Liver (tissue), 9 donors: Measurements from ENCODE around the gene ARMC5. TPM values are rescaled to one million over a fixed set of nuclear protein-coding genes. Genes with fewer than 3 reads are reported as not detected.

ENCODE experiments used
- DNase-seq: peaks from one replicate; pipeline ENCODE4 v3.0.0-alpha.2; 2017; ENCODE audit warnings: low spot score
- H3K27ac ChIP-seq, 2 donors: one replicate each; pipeline ENCODE4 v1.7.0; 2013; ENCODE audit warnings: inconsistent platforms in 2 of 2, low read length in 2 of 2, control low read depth in 1 of 2, low read depth in 1 of 2, mild to moderate bottlenecking in 1 of 2
- H3K27me3 ChIP-seq, 4 donors: one replicate each; pipeline versions ENCODE4 v1.6.1 to v1.7.0; 2013; ENCODE audit warnings: low read length in 3 of 4, inconsistent platforms in 1 of 4, mild to moderate bottlenecking in 1 of 4, moderate library complexity in 1 of 4; ENCODE audit not compliant: control insufficient read depth in 4 of 4, insufficient read depth in 4 of 4
- H3K36me3 ChIP-seq, 4 donors: one replicate each; pipeline versions ENCODE4 v1.6.1 to v1.7.0; 2013; ENCODE audit warnings: low read length in 3 of 4, mild to moderate bottlenecking in 3 of 4, low read depth in 1 of 4, moderate library complexity in 1 of 4; ENCODE audit not compliant: control insufficient read depth in 4 of 4, insufficient read depth in 3 of 4
- H3K4me1 ChIP-seq, 4 donors: one replicate each; pipeline versions ENCODE4 v1.6.1 to v1.7.0; 2013; ENCODE audit warnings: low read length in 3 of 4, mild to moderate bottlenecking in 3 of 4, moderate library complexity in 1 of 4; ENCODE audit not compliant: control insufficient read depth in 4 of 4, insufficient read depth in 4 of 4
- H3K4me3 ChIP-seq, 3 donors: one replicate each; pipeline versions ENCODE4 v1.6.1 to v1.7.0; 2013; ENCODE audit warnings: low read length in 3 of 3, control low read depth in 1 of 3, low read depth in 1 of 3, mild to moderate bottlenecking in 1 of 3
- H3K9ac ChIP-seq, 2 donors: one replicate each; pipeline ENCODE4 v1.7.0; 2013; ENCODE audit warnings: low read length in 2 of 2, mild to moderate bottlenecking in 2 of 2, moderate library complexity in 2 of 2, control low read depth in 1 of 2, low read depth in 1 of 2
- H3K9me3 ChIP-seq, 4 donors: one replicate each; pipeline versions ENCODE4 v1.6.1 to v1.7.0; 2013; ENCODE audit warnings: low read length in 3 of 4; ENCODE audit not compliant: control insufficient read depth in 4 of 4
- ATF3 ChIP-seq: IDR thresholded peaks from 2 replicates; pipeline ENCODE4 v1.6.1; 2016; ENCODE audit warnings: antibody characterized with exemption
- CTCF ChIP-seq: fragments of 150-350 bp; IDR thresholded peaks from 2 replicates; pipeline ENCODE4 v1.5.1; 2017; ENCODE audit warnings: improper control_type of control experiment, low read depth, low read length; ENCODE audit not compliant: missing input control
- EGR1 ChIP-seq, 2 donors: IDR thresholded peaks; 2 replicates each; pipeline ENCODE4 v1.6.1; 2016 to 2018; ENCODE audit warnings: antibody characterized with exemption in 2 of 2, low read depth in 2 of 2
- FOXA1 ChIP-seq: IDR thresholded peaks from 2 replicates; pipeline ENCODE4 v1.6.1; 2016; ENCODE audit warnings: antibody characterized with exemption
- FOXA2 ChIP-seq: IDR thresholded peaks from 2 replicates; pipeline ENCODE4 v1.6.1; 2016; ENCODE audit warnings: antibody characterized with exemption
- GABPA ChIP-seq, 2 donors: IDR thresholded peaks in 1 of 2; conservative IDR thresholded peaks in 1 of 2; 2 replicates each; pipeline ENCODE4 v1.6.1; 2016; ENCODE audit warnings: antibody characterized with exemption in 2 of 2, mild to moderate bottlenecking in 1 of 2, moderate library complexity in 1 of 2
- HNF4A ChIP-seq, 2 donors: conservative IDR thresholded peaks; 2 replicates each; pipeline ENCODE4 v1.6.1; 2016; ENCODE audit warnings: antibody characterized with exemption in 2 of 2, mild to moderate bottlenecking in 2 of 2
- HNF4G ChIP-seq: IDR thresholded peaks from 2 replicates; pipeline ENCODE4 v1.6.1; 2016; ENCODE audit warnings: antibody characterized with exemption
- JUND ChIP-seq, 2 donors: IDR thresholded peaks; 2 replicates each; pipeline ENCODE4 v1.6.1; 2016; ENCODE audit warnings: antibody characterized with exemption in 2 of 2
- MAX ChIP-seq: IDR thresholded peaks from 2 replicates; pipeline ENCODE4 v1.6.1; 2016; ENCODE audit warnings: antibody characterized with exemption
- NR2F2 ChIP-seq: IDR thresholded peaks from 2 replicates; pipeline ENCODE4 v1.6.1; 2016; ENCODE audit warnings: antibody characterized with exemption
- RAD21 ChIP-seq, 2 donors: IDR thresholded peaks; 2 replicates each; pipeline ENCODE4 v1.6.1; 2016; ENCODE audit warnings: antibody characterized with exemption in 2 of 2, mild to moderate bottlenecking in 2 of 2
- REST ChIP-seq: IDR thresholded peaks from 2 replicates; pipeline ENCODE4 v1.6.1; 2016; ENCODE audit warnings: antibody characterized with exemption, mild to moderate bottlenecking
- RXRA ChIP-seq, 2 donors: IDR thresholded peaks; 2 replicates each; pipeline ENCODE4 v1.6.1; 2017 to 2018; ENCODE audit warnings: antibody characterized with exemption in 2 of 2, mild to moderate bottlenecking in 1 of 2
- SP1 ChIP-seq: IDR thresholded peaks from 2 replicates; pipeline ENCODE4 v1.6.1; 2018; ENCODE audit warnings: antibody characterized with exemption, mild to moderate bottlenecking
- TAF1 ChIP-seq: conservative IDR thresholded peaks from 2 replicates; pipeline ENCODE4 v1.6.1; 2016; ENCODE audit warnings: antibody characterized with exemption, mild to moderate bottlenecking
- YY1 ChIP-seq: IDR thresholded peaks from 2 replicates; pipeline ENCODE4 v1.6.1; 2016; ENCODE audit warnings: antibody characterized with exemption, mild to moderate bottlenecking
- ZBTB33 ChIP-seq: IDR thresholded peaks from 2 replicates; pipeline ENCODE4 v1.6.1; 2016; ENCODE audit warnings: antibody characterized with exemption
- WGBS: extraction: QIAGEN DNeasy Blood & Tissue Kit; methylation state at CpG from one replicate; pipeline ENCODE4 v1.1.7; 2013; 5-methylcytosine and 5-hydroxymethylcytosine counted together
- polyA plus RNA-seq, 2 donors: library from polyadenylated mRNA; stranded (reverse) in 1 of 2; unstranded in 1 of 2; fragments of 200-250 nt in 1 of 2; fragments of >200 nt in 1 of 2; fragmentation: Nextera tagmentation in 1 of 2; extraction: Ambion mirVana in 1 of 2; gene quantifications; one replicate each; pipeline versions ENCODE4 v1.2.1 to v1.2.3, GENCODE V29; 2013 to 2015
- total RNA-seq, 2 donors: library from RNA; depleted of rRNA; stranded (reverse); fragments of >200 nt; gene quantifications; one replicate each; pipeline ENCODE4 v1.2.3, GENCODE V29; 2014
- donor health status: healthy.
- donor health status: healthy.
- donor health status: healthy.
- donor health status: healthy.
- donor health status: healthy.

ARMC5 gene
- total and polyA plus RNA-seq, 4 donors, result 5.4 to 13.3 (median 11.4) TPM

GRCh38 chr16:31459687-31460581 lies 633 bp downstream of the ARMC5 start:
- H3K9me3 ChIP-seq, result no peaks in the 10 kb centered on the region
- DNase-seq, result peak; percentile 100
- H3K4me3 ChIP-seq, result peak overlapping the region; percentile 66 to 82 (median 74)
- no peaks in the 10 kb centered on the region for H3K27me3 ChIP-seq
- 3% methylated on average over 61 of the region's 61 CpGs for WGBS
- peak; percentile 45 for TF ChIP-seq FOXA1
- TF ChIP-seq CTCF, result no peak
- peak; percentile 82 to 87 for TF ChIP-seq EGR1 (IDR thresholded peaks at IDR 0.05; ENCODE audit: low read depth in 2 of 2)
- TF ChIP-seq SP1, result peak; percentile 93
- TF ChIP-seq ATF3, result peak; percentile 49
- peak; percentile 48 for TF ChIP-seq FOXA2
- peak; percentile 91 to 98 for TF ChIP-seq HNF4A (conservative IDR thresholded peaks at IDR 0.05)
- TF ChIP-seq MAX, result peak; percentile 77
- peak; percentile 29 to 39 for TF ChIP-seq RAD21 (IDR thresholded peaks at IDR 0.05)
- TF ChIP-seq HNF4G, result no peak
- no peak for TF ChIP-seq GABPA (IDR thresholded peaks at IDR 0.05 in 1 of 2, conservative IDR thresholded peaks at IDR 0.05 in 1 of 2)
- peak; percentile 3 for TF ChIP-seq TAF1
- peak; percentile 70 to 91 for TF ChIP-seq JUND (IDR thresholded peaks at IDR 0.05)
- peak; percentile 42 for TF ChIP-seq REST
- TF ChIP-seq YY1, result no peak
- TF ChIP-seq RXRA (IDR thresholded peaks at IDR 0.05), result peak; percentile 86 to 96
- peak; percentile 67 for TF ChIP-seq NR2F2
- TF ChIP-seq ZBTB33, result peak; percentile 83
- H3K36me3 ChIP-seq, result peaks cover 0 to 4% (median under 1%) of the 10 kb centered on the region in 4 donors
- peak overlapping the region; percentile 97 to 98 for H3K27ac ChIP-seq
- peaks cover 27 to 67% (median 53%) of the 10 kb centered on the region in 4 donors for H3K4me1 ChIP-seq
- peak overlapping the region; percentile 63 to 75 for H3K9ac ChIP-seq
